Measurements from ENCODE around the gene TGFB1.

DNA sequence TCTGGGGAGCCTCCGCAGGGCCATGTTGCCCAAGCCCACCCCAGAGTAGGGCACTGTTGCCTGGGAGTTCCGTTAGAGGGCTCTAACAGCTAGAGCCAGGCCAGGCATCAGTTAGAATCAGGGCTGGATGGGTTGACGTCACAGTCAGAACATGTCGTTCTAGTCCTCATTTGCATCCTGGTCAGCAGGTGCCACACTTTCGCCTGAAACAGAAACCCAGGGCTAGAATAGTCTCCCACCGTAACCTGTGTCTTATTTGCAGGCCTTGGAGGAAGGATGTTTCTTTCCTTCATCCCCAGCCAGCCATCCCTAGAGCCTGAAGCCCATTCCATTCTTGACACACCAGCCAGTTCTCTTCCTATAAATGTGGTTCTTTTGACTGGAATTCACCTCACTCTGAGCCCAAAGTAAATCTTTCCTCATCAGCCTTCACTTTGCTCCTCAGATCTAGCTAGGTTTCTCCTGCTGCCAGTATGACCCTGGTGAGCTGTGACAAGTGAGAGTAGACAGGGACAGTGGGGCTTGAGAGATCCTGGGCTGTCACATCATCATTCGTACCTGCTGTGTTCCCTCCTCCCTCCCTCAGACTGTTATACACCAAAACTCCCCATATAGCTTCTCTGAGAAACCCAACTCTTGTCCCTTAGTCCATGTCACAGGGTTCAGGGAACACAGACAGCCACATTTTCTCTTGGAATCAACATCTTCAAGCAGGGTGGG lies 55.9 kb downstream of the TGFB1 start:
- TF ChIP-seq, protein P1, sequence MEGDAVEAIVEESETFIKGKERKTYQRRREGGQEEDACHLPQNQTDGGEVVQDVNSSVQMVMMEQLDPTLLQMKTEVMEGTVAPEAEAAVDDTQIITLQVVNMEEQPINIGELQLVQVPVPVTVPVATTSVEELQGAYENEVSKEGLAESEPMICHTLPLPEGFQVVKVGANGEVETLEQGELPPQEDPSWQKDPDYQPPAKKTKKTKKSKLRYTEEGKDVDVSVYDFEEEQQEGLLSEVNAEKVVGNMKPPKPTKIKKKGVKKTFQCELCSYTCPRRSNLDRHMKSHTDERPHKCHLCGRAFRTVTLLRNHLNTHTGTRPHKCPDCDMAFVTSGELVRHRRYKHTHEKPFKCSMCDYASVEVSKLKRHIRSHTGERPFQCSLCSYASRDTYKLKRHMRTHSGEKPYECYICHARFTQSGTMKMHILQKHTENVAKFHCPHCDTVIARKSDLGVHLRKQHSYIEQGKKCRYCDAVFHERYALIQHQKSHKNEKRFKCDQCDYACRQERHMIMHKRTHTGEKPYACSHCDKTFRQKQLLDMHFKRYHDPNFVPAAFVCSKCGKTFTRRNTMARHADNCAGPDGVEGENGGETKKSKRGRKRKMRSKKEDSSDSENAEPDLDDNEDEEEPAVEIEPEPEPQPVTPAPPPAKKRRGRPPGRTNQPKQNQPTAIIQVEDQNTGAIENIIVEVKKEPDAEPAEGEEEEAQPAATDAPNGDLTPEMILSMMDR (IDR thresholded peaks at IDR 0.05): no peak
- TF ChIP-seq SIN3A (IDR thresholded peaks at IDR 0.05; ENCODE audit: borderline replicate concordance, insufficient read depth, low read depth, low read length) (no peak), POLR2AphosphoS5 (IDR thresholded peaks at IDR 0.05; ENCODE audit: low read depth, low read length) (no peak)
